Epithelial cell of proximal tubule (primary cell): ENCODE results near the gene TM7SF2. TPM values are rescaled to one million over a fixed set of nuclear protein-coding genes. Genes with fewer than 3 reads are reported as not detected.

Experiments
- DNase-seq: peaks from one replicate; pipeline ENCODE4 v3.0.0-alpha.2; 2011; ENCODE audit warnings: low read depth
- H3K4me3 ChIP-seq: 2 replicates; pipeline ENCODE4 v1.5.1; 2011; ENCODE audit warnings: low read depth, mild to moderate bottlenecking, low read length
- total RNA-seq: library from RNA; depleted of rRNA; stranded (reverse); fragments of >200 nt; gene quantifications from 2 replicates; pipeline ENCODE4 v1.2.3, GENCODE V29; 2015
- TF ChIP-seq, protein P1 (sequence below): conservative IDR thresholded peaks from 2 replicates; pipeline ENCODE4 v1.5.1; 2012; ENCODE audit warnings: low read depth, mild to moderate bottlenecking, low read length

Gene TM7SF2
- total RNA-seq = 32.9 and 52.5 TPM in 2 replicates

DNA sequence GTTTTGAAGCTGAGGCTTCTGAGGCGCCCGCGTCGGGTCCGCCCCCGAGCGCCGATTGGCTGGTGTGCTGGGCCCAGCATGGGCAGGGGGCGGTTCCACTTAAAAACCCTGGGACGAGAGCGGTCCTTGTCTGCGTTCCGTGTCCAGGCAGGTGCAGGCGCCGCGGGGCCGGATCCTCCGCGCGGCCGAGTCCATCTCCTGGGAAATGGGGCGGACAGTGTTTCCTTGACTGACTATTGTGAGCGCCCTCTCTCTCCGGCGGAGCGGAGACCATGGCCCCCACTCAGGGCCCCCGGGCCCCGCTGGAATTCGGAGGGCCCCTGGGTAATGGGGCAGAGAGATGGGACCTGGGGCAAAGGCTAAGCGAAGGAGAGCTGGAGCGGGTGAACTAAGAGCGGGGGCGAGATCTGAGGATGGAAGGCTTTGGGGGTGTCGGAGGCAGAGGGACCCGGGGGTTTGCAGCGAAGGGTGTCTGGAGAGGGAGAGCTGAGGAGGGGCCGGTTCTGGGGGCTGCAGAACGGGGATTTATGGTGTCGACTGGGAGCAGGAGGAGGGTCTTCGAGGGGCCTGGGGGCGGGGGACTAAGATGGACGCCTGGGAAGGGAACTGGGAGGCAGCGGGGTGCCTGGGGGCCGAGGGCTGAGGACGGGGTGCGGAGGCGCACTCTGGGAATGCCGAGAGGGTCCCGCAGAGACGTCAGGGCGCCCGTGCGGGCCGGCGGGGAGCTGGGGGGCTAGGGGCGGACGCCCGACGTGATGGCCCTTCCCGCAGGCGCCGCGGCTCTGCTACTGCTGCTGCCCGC is at the start of gene TM7SF2:
Gene TM7SF2 (plus strand): TSS at position 129 of the 802 bp plus-strand sequence. CDS start 144 bp downstream, at position 273.
- H3K4me3 ChIP-seq = peak within 1 kb of the TSS; percentile 82
- TF ChIP-seq, protein P1, sequence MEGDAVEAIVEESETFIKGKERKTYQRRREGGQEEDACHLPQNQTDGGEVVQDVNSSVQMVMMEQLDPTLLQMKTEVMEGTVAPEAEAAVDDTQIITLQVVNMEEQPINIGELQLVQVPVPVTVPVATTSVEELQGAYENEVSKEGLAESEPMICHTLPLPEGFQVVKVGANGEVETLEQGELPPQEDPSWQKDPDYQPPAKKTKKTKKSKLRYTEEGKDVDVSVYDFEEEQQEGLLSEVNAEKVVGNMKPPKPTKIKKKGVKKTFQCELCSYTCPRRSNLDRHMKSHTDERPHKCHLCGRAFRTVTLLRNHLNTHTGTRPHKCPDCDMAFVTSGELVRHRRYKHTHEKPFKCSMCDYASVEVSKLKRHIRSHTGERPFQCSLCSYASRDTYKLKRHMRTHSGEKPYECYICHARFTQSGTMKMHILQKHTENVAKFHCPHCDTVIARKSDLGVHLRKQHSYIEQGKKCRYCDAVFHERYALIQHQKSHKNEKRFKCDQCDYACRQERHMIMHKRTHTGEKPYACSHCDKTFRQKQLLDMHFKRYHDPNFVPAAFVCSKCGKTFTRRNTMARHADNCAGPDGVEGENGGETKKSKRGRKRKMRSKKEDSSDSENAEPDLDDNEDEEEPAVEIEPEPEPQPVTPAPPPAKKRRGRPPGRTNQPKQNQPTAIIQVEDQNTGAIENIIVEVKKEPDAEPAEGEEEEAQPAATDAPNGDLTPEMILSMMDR = no peak
- no peak for DNase-seq

DNA sequence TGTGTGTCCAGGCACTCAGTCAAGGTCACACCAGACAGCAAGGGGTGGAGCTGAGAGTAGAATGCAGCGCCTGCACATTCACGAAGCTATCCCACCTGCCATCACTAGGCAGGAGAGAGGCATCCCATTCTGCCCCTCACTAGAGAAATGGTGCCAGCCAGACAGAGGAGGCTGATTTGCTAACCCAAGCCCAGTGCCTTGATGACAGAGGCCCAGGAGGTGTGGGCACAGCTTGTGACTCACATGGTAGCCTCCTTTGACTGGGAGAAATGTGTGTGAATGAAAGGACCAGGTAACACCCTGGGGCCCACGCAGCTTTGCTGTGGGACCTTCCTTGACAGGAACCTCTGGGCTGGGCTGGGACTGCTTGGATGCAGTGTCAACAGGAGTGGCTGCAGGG is 48.1 kb upstream of the TM7SF2 start:
- DNase-seq = no peak
- no peak overlapping the region for H3K4me3 ChIP-seq
- TF ChIP-seq, protein P1 = no peak

DNA sequence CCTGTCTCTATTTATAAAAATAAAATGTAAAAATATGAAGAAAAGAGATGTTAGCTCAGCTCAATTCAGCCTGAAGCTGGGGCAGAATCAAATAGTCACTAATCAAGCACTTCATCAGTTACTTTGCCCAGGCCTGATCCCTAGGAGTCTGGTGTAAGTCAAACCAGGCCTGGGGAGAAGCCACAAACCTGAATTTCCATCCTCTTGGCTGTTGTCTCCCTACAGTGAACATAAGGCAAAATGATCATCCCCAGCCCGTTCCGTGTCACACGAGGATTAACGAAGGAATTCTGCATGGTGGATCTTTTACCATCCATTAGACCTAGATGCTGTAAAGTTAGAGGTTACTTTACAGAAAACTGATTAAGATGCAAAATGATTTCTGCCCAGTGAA is 46.8 kb upstream of the TM7SF2 start:
- no peak for DNase-seq
- TF ChIP-seq, protein P1 = no peak
- no peak overlapping the region for H3K4me3 ChIP-seq

DNA sequence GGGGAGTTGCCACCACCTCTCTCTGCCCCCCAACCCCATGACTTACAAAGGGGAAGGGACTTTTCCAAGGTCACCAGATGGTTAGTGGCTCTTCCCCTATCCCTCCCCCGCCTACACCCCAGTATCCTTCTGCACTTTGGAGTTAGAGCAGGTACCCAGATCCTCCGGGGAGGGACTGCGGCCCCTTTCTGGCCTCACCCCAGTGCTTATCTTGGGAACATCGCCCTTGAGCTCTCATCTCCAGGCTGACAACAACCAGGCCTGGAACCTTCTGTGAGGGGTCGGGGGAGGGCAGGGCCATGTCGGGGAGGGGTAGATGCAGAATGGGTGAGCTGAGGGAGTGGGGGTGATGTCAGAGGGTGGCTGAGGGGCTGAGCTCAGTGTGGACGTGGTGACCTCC is 45.8 kb upstream of the TM7SF2 start:
- TF ChIP-seq, protein P1 = no peak
- no peak for DNase-seq
- no peak overlapping the region for H3K4me3 ChIP-seq

DNA sequence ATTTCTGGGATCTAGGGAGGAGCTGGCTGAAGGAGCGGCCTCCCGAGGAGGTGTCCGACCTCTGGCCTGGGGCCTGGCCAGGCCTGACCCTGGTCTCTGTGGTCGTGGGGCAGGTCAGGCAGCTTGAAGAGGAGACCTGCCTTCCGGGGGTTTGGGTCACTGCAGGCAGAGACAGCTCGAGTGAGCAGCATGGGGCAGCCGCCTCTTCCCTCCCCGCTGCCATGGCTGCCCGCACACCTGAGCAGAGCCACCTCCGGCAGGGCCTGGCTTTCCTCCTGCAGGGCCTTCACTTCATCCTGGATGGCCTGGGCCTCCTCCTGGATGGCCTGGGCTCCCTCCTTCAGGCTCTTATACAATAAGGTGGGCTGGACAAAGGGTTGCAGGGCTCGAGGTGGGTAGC is 45.4 kb upstream of the TM7SF2 start:
- no peak for DNase-seq

DNA sequence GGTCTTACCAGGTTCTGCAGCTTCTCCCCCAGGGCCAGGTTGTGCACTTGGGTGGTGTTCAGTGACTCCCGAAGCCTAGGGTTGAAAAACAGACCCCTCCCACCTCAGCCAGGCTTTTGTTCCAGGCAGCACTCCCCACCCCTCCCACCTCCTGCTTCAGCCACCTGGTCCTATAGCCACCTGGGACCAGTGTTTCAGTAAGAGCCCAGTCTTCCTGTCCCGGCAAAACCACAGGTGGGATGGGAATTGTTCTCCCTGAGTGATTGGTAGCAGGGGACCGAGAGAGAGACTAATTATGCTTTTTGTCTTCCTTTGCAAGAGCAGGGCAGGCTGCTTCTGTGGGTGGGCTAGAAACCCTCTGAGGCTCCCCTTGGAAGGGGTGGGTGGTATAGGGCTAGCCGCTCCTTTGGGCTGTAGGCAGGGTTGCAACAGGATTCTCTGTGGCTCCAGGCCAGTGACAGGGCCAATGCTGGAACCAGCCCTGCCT is 44.8 kb upstream of the TM7SF2 start:
- H3K4me3 ChIP-seq = no peak overlapping the region
- TF ChIP-seq, protein P1 = no peak
- no peak for DNase-seq

More for the DNA sequence above, 45.4 kb upstream of the TM7SF2 start:
- no peak overlapping the region for H3K4me3 ChIP-seq
- TF ChIP-seq, protein P1 = no peak

DNA sequence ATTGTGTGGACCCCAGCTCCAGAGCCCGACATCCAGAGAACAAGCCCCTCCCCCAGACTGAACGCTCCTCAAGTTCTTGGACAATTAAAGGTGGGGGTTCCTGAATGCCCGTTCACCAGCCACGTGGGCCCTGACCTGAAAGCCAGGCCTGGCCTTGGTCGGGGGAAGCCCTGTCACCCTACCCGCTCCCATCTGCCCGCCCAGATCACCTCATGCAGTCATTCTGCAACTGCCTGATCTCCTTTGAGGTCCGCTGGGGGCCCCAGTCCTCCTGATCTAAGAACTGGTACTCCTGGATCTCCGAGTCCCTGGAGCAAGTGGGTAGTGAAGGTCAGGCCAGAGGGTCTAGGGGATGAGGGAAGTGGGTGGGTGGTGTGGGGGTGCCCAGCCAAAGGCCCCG is 44.2 kb upstream of the TM7SF2 start:
- no peak overlapping the region for H3K4me3 ChIP-seq
- TF ChIP-seq, protein P1 = no peak
- no peak for DNase-seq
